OCI-LY1 (cell line): ENCODE results near the gene MYCL.

ENCODE experiments used
- CTCF ChIP-seq: fragments of 200-600 bp; sonication (generic), shearing (Covaris generic); IDR thresholded peaks from 2 replicates; pipeline ENCODE4 v1.5.1; 2017; ENCODE audit warnings: mild to moderate bottlenecking, antibody characterized with exemption, low read length, moderate library complexity, mixed read lengths
- EZH2 ChIP-seq: fragments of 200-600 bp; sonication (generic), shearing (Covaris generic); IDR thresholded peaks from 2 replicates; pipeline ENCODE4 v1.8.0; 2017; ENCODE audit warnings: borderline replicate concordance, mixed run types, mild to moderate bottlenecking, antibody characterized with exemption, low read length, moderate library complexity, mixed read lengths

- TF ChIP-seq CTCF, result no peak
- TF ChIP-seq EZH2, result no peak
Observed at GRCh38 chr1:39886757-39887231, 14.9 kb downstream of the MYCL start.
